GM19035 (cell line): ENCODE data around the gene PAXX.
A peak's percentile ranks its signal among the peaks of the same experiment; 100 is the strongest.
"Not testable (repeated sequence)": the region's sequence is repeated elsewhere in the genome, so short reads cannot be mapped to it uniquely, and the experiment has no call there.

Experiments used
- ATAC-seq: cut with Tn5 transposase; IDR thresholded peaks from one replicate; pipeline ENCODE4 v1.9.1; 2021; ENCODE audit not compliant: unreplicated experiment

Gene PAXX

DNA sequence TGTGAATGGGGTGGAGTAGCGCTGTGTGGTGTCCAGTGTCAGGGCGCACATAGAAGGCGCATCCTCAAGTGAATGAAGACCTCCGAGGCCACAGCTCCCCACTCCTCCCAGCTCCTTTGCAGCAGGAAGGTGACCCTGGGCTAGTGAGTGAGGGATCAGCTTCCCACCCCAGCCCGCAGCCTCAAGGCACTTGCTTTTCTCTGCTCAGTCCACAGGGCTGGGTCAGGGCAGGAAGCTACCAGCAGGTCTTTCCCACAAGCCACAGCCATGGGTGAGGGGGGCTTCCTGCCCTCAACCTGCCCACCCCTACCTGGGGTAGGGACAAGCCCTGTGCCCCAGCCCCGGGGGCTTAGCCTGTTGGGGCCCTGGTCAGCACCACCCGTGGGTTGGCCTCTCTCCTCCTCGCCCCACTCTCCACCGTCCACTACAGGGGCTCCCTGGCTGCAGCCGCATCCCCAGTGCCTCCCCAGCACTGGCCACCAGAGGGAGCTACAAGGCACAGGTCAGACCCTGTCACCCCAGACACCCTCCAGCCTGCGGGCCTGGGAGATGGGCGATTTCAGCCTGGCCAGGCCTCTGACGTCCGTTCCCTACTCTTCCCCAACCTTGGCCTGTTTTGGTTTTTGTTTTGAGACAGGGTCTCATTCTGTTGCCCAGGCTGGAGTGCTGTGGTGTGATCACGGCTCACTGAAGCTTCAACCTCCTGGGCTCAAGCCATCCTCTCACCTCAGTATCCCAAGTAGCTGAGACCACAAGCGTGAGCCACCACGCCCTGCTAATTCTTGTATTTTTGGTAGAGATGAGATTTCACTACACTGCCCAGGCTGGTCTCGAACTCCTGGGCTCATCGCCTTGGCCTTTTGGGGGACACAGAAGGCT, 37.1 kb downstream of the PAXX start:
- ATAC-seq: no peak

- ATAC-seq: no peak
These were observed 37.8 kb downstream of the PAXX start for GRCh38 chr9:137030006-137030405.

DNA sequence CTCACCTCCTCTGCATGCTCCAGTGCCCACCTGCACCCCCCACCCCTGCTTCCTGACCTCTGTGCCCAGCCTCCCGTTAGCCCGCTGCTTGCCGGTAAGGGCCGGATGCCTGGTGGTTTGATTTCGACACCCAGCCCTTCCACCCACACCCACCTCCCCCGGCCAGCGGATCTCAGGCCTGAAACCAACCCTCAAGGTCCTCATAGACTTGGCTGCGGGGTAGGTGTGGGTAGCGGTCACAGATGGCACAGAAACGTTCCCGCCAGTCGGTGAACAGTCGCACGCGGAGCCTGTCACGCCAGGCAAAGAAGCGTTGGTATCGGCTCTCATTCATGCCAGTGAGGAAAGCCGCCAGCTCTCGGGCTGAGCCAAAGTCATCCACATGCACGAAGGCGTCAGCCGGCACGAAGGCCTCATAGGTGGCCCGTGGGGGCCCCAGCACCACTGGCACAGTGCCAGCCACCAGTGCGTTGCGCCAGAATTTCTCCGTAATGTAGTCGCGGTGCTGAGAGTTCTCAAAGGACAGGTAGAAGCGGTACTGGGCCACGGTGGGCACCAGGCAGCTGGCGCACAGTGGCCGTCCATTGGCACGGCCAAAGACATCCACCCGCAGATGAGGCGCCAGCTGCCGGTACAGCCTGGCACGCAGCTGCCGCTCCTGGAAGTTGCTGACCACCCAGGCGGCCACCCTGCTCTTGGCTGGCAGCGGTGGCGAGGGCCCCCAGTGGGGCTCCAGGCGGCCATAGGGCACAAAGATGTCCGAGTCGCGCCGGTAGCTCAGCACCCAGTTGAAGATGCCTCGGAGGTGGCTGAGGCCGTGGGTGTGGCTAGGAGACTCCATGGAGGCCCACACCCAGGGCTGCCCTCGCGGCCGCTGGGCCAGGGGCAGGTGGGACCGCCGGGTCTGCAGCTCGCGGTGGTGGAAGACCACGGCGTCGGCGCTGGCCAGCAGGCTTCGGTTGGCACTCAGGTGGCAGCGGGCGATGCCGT, 38.6 kb downstream of the PAXX start:
- ATAC-seq: no peak

DNA sequence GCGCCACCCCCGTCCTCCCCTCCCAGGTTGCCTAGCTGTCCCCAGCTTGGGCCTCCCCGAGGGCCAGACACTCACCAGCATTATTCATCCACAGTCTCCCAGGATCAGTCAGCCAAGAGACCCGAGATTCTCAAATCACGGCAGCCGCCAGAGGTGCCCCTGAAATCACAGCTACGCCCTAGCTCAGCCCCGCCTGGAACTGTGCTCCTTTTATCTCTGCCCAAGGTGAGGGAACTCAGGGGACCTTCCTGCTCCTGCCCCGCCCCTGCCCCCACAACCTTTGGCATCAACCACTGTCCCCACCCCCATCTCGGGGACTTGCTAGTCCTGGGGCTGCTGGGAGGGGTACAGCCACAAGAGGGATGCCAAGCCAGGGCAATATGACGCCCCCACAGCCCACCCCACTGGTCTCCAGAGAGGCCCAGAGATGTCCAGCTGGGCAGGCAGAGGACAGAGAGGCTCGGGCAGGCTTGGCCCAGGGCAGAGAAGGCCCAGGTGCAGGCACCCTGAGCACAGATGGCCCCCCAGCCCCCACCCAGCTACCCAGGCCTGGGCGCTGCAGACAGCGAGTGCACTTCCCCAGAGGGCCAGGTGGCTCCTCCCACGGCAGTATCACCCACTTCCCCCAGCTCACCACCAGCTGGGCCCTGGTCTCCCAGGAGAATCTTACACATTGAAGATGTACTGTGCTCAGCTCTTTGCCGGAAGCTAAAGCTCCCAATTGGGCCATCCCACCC, 39.9 kb downstream of the PAXX start, which contains the start of gene FUT7:
TSS of gene FUT7 (minus strand) at position 185 of the 737 bp plus-strand sequence. CDS start at position 88, 97 bp downstream.
- no peak for ATAC-seq

DNA sequence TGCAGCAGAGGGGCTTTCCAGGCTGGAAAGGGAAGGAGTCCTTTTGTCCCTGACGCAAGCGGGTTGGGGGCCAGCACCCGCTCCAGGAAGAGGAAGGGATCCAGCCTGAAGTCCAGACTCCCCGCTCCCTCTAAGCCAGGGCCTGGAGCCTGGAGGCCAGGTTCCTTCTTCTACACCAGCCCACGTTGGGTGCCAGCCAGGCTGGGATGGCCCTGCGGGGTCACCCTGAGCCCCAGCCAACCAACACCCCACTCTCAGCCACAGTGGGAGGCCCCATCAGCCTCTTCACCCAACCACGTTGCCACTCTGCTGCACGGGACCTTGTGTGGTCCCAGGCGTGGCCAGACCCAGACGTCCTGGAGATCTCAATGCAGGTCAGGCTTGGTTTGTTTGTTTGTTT, 40.6 kb downstream of the PAXX start:
- no peak for ATAC-seq

- not testable (repeated sequence) for ATAC-seq
These were observed 41.3 kb downstream of the PAXX start for GRCh38 chr9:137033481-137033880.

- ATAC-seq: no peak
These were observed 42.0 kb downstream of the PAXX start for GRCh38 chr9:137034039-137034708.

GRCh38 chr9:137034709-137035506, 42.7 kb downstream of the PAXX start:
- peak; percentile 56 for ATAC-seq

- no peak for ATAC-seq
These were observed 43.2 kb downstream of the PAXX start for GRCh38 chr9:137035507-137035834.

GRCh38 chr9:137035937-137036336, 43.7 kb downstream of the PAXX start:
- ATAC-seq: no peak

GRCh38 chr9:137037035-137037434, 44.8 kb downstream of the PAXX start:
- ATAC-seq: no peak

- no peak for ATAC-seq
These were observed 45.3 kb downstream of the PAXX start for GRCh38 chr9:137037483-137037882.

DNA sequence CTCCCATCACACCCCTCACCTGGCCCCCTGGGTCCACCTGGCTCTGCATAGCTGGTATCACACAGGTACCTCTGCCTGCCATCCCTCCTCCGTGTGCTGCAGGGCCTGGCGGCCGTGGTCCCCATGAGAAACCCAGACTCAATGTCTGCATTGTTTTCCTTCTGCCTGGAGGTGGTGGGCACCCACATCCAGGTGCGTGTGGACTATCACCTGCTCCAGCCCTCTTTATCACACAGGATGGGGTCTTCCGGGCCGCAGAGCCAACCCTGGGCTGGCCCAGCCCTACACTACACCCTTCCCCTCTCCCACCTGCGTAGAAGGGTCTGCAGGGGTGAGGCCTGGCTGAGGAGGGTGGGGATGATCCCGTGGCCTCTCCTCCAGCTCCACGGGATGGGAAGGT, 46.7 kb downstream of the PAXX start:
- ATAC-seq: no peak

GRCh38 chr9:137039611-137040366, 47.6 kb downstream of the PAXX start:
- ATAC-seq: no peak

DNA sequence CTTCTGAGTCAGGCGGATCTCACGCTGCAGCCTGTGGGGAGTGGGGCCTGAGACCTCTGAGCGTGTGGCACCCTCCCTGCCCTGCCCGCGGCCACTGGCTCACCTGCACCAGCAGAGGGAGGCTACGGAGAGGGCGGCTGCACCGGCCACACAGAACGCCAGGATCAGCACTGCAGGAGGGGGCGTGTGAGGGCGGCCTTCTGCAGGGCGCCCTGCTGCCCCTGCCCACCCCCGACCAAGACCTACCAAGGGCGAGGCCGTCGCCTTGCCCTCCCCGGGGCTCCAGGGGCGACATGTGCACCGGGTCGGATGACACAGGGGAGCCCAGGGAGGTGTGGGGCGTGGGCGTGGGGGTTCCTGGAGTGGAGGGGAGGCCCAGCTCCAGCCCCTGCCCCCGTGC, 48.3 kb downstream of the PAXX start:
- no peak for ATAC-seq

- no peak for ATAC-seq
These were observed 48.9 kb downstream of the PAXX start for GRCh38 chr9:137041124-137041523.

DNA sequence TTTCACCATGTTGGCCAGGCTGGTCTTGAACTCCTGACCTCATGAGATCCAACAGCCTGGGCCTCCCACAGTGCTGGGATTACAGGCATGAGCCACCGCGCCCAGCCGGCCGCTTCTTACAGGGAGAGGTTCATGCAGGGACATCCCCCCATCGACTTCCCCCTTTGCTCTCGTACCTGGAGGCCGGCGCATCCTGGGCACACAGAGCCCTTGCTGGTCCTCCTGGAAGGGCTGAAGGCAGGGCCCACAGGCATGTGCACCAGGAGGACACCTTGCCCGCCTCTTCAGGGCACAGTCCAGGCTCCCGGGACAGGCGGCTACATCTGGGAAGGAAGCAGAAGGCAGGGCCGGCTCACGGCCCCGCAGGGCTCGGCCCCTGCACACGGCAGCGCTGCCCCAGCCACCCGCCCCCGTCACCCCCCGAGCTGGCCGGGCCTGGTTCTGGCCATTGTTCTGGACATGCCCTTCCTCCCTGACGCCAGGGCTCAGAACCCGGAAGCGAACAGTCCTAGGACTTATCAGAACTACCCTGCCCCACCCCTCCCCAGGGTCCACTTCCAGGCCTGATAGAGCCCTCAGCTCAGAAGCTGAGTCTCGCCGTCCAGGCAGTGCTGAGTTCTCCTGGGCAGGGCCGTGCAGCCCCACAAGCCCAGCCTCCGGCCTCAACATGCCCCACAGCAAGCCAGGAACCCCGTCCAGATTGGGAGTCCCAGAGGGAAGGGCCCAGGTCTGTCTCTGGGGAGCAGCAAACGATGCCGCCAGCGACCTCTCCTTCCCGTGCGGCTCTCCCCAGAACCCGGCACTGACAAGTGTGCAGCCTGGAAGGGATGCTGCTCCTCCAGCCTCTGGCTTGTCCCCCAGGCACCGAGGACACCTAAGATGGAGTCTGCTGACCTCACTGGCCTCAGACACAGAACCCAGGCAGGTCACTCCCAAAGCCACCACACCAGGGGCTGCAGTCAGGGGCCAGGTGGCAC, 50.8 kb downstream of the PAXX start:
- ATAC-seq: no peak
